Esophagus (tissue), 2 donors: Measurements from ENCODE around the gene ADAMTS17. TPM values are rescaled to one million over a fixed set of nuclear protein-coding genes. Genes with fewer than 3 reads are reported as not detected.

Experiments used
- H3K27ac ChIP-seq, 2 donors: one replicate each; pipeline ENCODE4 v1.5.1; 2013; ENCODE audit warnings: low read depth in 2 of 2, mild to moderate bottlenecking in 2 of 2, inconsistent platforms in 1 of 2, low read length in 1 of 2, moderate library complexity in 1 of 2
- H3K27me3 ChIP-seq, 2 donors: one replicate each; pipeline ENCODE4 v1.6.1; 2013; ENCODE audit warnings: low read length in 2 of 2, control low read depth in 1 of 2, mild to moderate bottlenecking in 1 of 2; ENCODE audit not compliant: insufficient read depth in 2 of 2, control insufficient read depth in 1 of 2
- H3K36me3 ChIP-seq, 2 donors: one replicate each; pipeline ENCODE4 v1.6.1; 2013; ENCODE audit warnings: low read length in 1 of 2; ENCODE audit not compliant: control insufficient read depth in 2 of 2, insufficient read depth in 2 of 2
- H3K4me1 ChIP-seq, 2 donors: one replicate each; pipeline ENCODE4 v1.6.1; 2013; ENCODE audit warnings: low read length in 1 of 2; ENCODE audit not compliant: control insufficient read depth in 2 of 2, insufficient read depth in 2 of 2
- H3K4me3 ChIP-seq, 2 donors: one replicate each; pipeline ENCODE4 v1.5.1; 2013; ENCODE audit warnings: low read length in 2 of 2, mild to moderate bottlenecking in 2 of 2, low read depth in 1 of 2, moderate library complexity in 1 of 2
- H3K9me3 ChIP-seq, 2 donors: one replicate each; pipeline ENCODE4 v1.6.1; 2013; ENCODE audit warnings: mild to moderate bottlenecking in 2 of 2, low read depth in 1 of 2, low read length in 1 of 2, moderate library complexity in 1 of 2; ENCODE audit not compliant: control insufficient read depth in 2 of 2, insufficient read depth in 1 of 2
- WGBS, 2 donors: extraction: QIAGEN DNeasy Blood & Tissue Kit; methylation state at CpG; one replicate each; pipeline ENCODE4 v1.1.7; 2013; 5-methylcytosine and 5-hydroxymethylcytosine counted together
- polyA plus RNA-seq, 2 donors: library from polyadenylated mRNA; stranded (reverse); fragments of 200-250 nt; gene quantifications; one replicate each; pipeline ENCODE4 v1.2.3, GENCODE V29; 2013
- donor health status: healthy with polysubstance abuse.
- donor health status: Bipolar disorder and iron deficiency.

ADAMTS17 gene
- polyA plus RNA-seq, 2 donors, result 2.1 to 6.9 TPM

DNA sequence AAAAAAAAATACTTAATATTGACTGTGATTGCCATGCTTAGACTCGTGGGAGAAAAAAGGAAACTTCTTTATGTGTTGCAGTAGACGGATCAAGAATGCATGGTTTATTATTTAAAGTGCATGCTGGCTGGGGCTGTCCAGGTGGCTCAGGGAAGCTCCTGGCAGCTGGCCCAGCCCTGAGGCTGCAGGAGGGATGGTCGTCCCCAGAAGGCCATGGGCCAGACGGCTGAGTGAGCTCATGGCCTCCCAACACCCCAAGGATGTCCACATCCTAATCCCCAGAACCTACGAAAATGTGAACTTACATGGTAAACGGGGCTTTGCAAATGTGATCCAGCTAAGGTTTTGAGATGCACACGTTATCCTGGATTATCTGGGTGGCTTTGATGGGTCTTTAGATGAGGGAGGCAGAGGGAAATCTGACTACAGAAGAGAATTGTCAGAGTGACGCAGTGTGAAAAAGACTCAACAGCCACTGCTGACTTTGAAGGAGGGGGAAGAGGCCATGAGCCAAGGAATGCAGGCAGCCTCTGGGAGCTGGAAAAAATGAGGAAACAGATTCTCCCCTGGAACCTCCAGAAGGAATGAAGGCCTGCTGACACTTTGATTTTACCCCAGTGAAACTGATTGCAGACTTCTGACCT lies 29.8 kb downstream of the ADAMTS17 start:
- H3K4me3 ChIP-seq, result no peak overlapping the region
- no peaks in the 10 kb centered on the region for H3K9me3 ChIP-seq
- 59 to 66% methylated on average over 8 of the region's 8 CpGs for WGBS, 2 donors
- peak overlapping the region in 1 of 2 donors; percentile 11 for H3K27ac ChIP-seq
- H3K36me3 ChIP-seq, result peaks cover 0 to 2% of the 10 kb centered on the region in 2 donors
- peaks cover 8 to 15% of the 10 kb centered on the region in 2 donors for H3K4me1 ChIP-seq
- H3K27me3 ChIP-seq, result no peaks in the 10 kb centered on the region

GRCh38 chr15:100311154-100311625 lies 30.6 kb downstream of the ADAMTS17 start:
- no peak overlapping the region for H3K4me3 ChIP-seq
- WGBS, 2 donors, result 38 to 52% methylated on average over 15 of the region's 15 CpGs
- no peaks in the 10 kb centered on the region for H3K9me3 ChIP-seq
- peaks cover 8 to 15% of the 10 kb centered on the region in 2 donors for H3K4me1 ChIP-seq
- H3K27ac ChIP-seq, result peak overlapping the region; percentile 51 to 85
- H3K27me3 ChIP-seq, result no peaks in the 10 kb centered on the region
- H3K36me3 ChIP-seq, result peaks cover 0 to 2% of the 10 kb centered on the region in 2 donors

DNA sequence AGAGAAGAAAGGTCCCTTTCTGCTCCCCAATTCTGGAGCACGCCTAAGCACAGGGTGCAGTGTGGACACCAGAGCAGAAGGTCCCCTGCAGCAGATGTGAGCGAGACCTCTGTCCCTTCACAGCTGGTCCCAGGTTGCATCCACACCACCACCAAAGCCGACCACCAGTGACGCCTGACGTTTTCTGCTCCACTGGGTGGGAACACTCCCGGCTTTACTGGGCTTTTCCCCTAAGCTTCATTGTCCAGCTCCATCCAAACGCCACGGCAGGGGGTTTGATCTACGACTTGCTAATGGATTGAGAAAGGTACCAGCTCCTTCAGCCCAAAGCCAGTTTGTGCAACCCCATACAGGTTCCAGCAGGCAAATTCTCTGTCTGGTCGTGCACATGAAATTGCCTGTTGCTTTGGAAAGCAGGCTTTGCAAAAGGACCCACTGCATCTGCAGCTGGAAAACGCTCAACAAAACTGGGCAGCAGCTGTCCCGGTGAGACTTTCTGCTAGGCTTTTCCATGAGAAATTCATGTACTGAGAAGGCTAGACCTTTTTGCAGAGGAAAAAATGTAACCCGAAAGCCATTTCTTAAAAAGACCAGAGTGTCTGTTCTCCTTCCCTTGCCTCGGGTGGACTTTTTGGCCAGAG lies 31.1 kb downstream of the ADAMTS17 start:
- WGBS, 2 donors, result 38 to 52% methylated on average over 14 of the region's 14 CpGs
- Histone ChIP-seq H3K9me3 (no peaks in the 10 kb centered on the region), H3K27ac (peak overlapping the region in 1 of 2 donors; percentile 85), H3K27me3 (no peaks in the 10 kb centered on the region), H3K4me3 (no peak overlapping the region), H3K4me1 (peaks cover 8 to 15% of the 10 kb centered on the region in 2 donors), H3K36me3 (peaks cover 0 to 2% of the 10 kb centered on the region in 2 donors)

GRCh38 chr15:100310041-100310405 lies 31.8 kb downstream of the ADAMTS17 start:
- Histone ChIP-seq H3K4me3 (no peak overlapping the region), H3K27ac (peak overlapping the region in 1 of 2 donors; percentile 26), H3K9me3 (no peaks in the 10 kb centered on the region), H3K4me1 (peaks cover 8 to 15% of the 10 kb centered on the region in 2 donors), H3K36me3 (peaks cover 0 to 2% of the 10 kb centered on the region in 2 donors), H3K27me3 (no peaks in the 10 kb centered on the region)
- 28 to 37% methylated on average over 8 of the region's 8 CpGs for WGBS, 2 donors

DNA sequence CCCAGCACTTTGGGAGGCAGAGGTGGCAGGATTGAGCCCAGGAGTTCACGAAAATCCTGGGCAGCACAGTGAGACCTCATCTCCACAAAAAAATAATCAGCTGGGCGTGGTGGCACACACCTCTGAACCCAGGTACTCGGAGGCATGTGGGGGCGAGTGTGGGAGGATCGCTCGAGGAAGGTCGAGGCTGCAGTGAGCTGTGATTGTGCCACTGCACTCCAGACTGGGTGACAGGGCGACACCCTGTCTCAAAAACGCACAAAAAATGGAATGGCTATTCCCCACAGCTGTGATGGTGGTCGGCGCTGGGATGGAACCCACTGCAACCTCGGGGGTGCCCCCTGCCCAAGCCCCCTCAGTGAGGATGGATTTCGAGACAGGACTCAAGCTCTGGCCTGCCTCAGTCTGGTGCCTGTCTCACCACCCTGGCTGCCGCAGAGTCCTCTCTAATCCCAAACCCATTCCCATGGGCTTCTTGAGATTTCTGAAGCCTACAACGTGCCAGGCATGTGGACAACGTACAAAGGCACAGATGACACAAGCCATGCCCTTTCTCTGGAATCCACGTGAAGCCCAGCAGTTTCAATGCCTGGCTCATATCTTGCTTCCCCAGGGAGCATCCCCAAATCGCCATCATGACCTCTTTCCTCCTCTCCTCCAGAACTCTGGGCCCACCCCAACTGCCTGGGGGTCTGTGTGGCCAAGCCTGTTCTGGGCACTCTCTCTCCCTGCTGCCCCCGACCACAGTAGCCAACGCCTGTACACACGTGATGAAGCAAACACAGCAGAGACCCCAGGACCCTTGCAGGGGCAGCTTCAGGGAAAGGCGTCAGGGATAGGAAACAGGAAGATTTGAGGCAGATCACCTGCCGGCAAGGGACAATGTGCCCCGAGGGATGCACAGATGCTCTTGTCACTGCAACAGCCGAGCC lies 32.4 kb downstream of the ADAMTS17 start:
- 69 to 71% methylated on average over 25 of the region's 25 CpGs for WGBS, 2 donors
- Histone ChIP-seq H3K4me1 (peaks cover 8 to 15% of the 10 kb centered on the region in 2 donors), H3K27ac (peak overlapping the region; percentile 38 to 75), H3K9me3 (no peaks in the 10 kb centered on the region), H3K27me3 (no peaks in the 10 kb centered on the region), H3K36me3 (no peaks in the 10 kb centered on the region), H3K4me3 (no peak overlapping the region)

DNA sequence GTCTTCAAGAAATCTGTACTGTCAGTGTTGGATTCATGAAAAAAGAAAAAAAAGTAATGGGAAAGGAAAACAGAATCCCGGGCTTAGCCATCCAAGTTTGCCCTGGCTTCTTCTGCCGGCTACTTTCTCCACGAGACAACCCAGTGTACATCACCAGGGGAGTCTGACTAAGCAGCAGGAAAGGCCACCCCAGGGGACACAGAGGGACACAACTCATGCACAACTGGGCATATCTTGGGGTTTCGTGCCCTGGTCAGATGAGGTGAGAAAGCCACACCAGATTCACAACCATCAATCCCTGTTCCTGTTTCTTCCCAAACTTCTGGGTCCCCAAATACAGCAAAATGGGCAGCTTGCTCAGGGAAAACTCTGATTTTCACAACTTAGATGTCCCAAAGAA lies 33.2 kb downstream of the ADAMTS17 start:
- Histone ChIP-seq H3K4me3 (no peak overlapping the region), H3K27ac (peak overlapping the region; percentile 38 to 75), H3K4me1 (peaks cover 8 to 15% of the 10 kb centered on the region in 2 donors), H3K36me3 (no peaks in the 10 kb centered on the region), H3K9me3 (no peaks in the 10 kb centered on the region), H3K27me3 (no peaks in the 10 kb centered on the region)
- 41 to 55% methylated on average over 4 of the region's 4 CpGs for WGBS, 2 donors

DNA sequence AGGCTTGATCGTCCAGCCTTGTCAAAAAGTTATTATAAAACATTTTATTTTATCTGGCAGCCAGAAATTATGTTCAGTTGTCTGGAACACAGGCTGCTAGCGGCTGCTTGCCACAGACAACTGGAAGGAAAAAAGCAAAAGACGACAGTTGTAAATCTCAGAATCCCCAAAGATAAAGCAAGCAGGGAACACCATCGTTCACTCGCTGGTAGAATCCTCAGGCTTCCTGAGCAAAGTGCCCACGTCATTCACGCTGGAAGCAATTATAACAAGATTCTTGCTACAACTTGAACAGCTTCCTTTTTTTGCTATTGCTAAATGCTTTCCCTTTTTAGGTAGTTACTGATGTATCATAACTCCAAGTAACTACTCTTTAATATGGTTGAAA lies 33.6 kb downstream of the ADAMTS17 start:
- peak overlapping the region in 1 of 2 donors; percentile 64 for H3K27ac ChIP-seq
- WGBS, 2 donors, result 20 to 37% methylated on average over 7 of the region's 7 CpGs

DNA sequence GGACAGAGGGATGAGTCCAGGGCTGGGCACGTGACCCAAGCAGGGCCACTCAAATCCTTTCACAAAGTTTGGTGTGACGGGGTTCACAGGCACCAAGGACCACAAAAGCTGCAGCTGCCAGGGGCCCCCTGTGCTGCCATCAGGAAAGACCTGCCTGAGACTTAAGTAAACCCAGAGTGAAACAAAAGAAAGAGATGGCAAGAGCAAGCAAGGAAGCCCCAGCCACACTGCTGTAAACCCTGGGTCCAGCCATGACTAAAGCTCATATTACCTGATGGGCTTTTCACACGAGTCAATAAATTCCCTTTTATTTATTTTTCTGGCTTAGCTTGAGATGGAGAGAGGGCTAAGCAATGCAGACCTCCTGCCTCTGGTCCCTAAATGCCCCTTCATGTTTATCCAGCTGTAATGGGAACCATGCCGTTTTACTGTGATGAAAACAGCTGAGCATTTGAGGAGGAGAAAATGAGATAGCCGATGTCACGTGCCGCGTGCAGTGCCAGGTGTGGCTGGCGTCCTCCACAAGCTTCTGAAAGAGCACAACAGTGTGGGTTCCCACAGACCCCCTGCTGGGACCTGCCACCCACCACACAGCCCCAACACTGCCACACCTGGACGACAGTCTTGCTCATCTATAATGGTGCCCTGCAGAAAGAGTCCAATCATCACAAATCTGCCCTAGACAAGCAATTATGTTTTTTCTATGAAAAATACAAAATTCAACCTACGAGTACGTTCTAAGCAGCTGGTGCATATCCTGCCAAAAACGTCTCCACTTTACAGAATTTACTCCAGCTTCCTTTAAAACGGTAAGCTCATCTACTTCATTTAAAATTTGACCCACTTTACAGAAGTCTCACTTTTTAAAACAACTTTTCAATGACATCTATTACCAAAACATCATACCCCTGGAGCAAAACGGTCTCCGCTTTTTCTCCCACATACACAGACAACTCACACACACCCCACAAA lies 34.2 kb downstream of the ADAMTS17 start:
- Histone ChIP-seq H3K4me3 (no peak overlapping the region), H3K27me3 (no peaks in the 10 kb centered on the region), H3K27ac (peak overlapping the region in 1 of 2 donors; percentile 64), H3K4me1 (peaks cover 8 to 15% of the 10 kb centered on the region in 2 donors), H3K36me3 (no peaks in the 10 kb centered on the region), H3K9me3 (no peaks in the 10 kb centered on the region)
- 56 to 62% methylated on average over 16 of the region's 16 CpGs for WGBS, 2 donors

More for the DNA sequence above, 33.6 kb downstream of the ADAMTS17 start:
- Histone ChIP-seq H3K4me3 (no peak overlapping the region), H3K27me3 (no peaks in the 10 kb centered on the region), H3K9me3 (no peaks in the 10 kb centered on the region), H3K36me3 (no peaks in the 10 kb centered on the region), H3K4me1 (peaks cover 8 to 15% of the 10 kb centered on the region in 2 donors)
